Heart left ventricle (tissue), 13 donors: ENCODE data around the gene CGB2.

ENCODE experiments used
- POLR2A ChIP-seq, 2 donors: fragments of 450-650 bp; IDR thresholded peaks; one replicate each; pipeline ENCODE4 v1.6.1; 2017; ENCODE audit warnings: antibody characterized with exemption in 2 of 2, mild to moderate bottlenecking in 2 of 2, moderate library complexity in 2 of 2
- TF ChIP-seq, protein P1 (sequence below), 12 donors: fragments of 200-600 bp; sonication (generic) in 4 of 12; IDR thresholded peaks; one replicate each; pipeline versions ENCODE4 v1.5.0 to v1.8.0; 2018 to 2022; ENCODE audit warnings: antibody characterized with exemption in 12 of 12, mild to moderate bottlenecking in 5 of 12
- donor health status: ischemic (EF 13 %, LVEDD 7.1; RV severe dilation, severe dysfunction).
- donor health status: DM: no; HTN: yes; CAD: no.
- donor health status: DM: no; HTN: no; CAD: no.
- donor health status: ischemic (EF 25% LVEDD 6.9; RV normal size, moderate dysfunction).
- donor health status: ischemic (EF 25% LVEDD 5.7; RV mildly dilated, moderate dysfunction).
- donor health status: ischemic (EF 35%, LVEDD 5.7; RV mildly dilated, moderate dysfunction).
- donor health status: nonischemic (EF 11% LVEDD 7.7; RV severe dilation, severe dysfunction).
- donor health status: DM: yes; HTN: yes; CAD: no.
- donor health status: PGD.
- donor health status: ischemic (EF 29% LVEDD 5.4; RV normal size, mild dysfunction).
- donor health status: nonischemic (EF 23%, LVEDD 6.1; RV moderate dilation, normal function).

DNA sequence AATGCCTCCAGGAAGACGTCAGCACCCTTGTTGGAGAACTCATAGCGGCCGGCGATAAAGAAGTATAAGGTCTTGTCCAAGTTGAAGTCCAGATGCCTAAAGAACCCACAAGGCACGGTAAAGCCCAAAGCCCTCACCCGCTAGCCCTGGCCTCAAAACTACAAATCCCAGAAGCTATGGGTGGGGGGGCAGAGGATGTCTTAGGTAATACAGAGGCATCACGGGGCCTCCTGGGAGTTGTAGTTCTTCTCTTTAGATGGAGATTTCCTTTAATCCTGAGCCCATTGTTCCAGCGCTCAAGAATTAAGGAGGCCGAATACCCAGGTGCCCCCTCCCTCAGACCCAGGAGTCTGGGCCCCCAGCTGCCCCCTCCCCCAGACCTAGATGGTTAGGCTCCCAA lies 49.4 kb upstream of the CGB2 start:
- TF ChIP-seq, protein P1, sequence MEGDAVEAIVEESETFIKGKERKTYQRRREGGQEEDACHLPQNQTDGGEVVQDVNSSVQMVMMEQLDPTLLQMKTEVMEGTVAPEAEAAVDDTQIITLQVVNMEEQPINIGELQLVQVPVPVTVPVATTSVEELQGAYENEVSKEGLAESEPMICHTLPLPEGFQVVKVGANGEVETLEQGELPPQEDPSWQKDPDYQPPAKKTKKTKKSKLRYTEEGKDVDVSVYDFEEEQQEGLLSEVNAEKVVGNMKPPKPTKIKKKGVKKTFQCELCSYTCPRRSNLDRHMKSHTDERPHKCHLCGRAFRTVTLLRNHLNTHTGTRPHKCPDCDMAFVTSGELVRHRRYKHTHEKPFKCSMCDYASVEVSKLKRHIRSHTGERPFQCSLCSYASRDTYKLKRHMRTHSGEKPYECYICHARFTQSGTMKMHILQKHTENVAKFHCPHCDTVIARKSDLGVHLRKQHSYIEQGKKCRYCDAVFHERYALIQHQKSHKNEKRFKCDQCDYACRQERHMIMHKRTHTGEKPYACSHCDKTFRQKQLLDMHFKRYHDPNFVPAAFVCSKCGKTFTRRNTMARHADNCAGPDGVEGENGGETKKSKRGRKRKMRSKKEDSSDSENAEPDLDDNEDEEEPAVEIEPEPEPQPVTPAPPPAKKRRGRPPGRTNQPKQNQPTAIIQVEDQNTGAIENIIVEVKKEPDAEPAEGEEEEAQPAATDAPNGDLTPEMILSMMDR (IDR thresholded peaks at IDR 0.05) = no peak
- no peak for TF ChIP-seq POLR2A (IDR thresholded peaks at IDR 0.05)
